ENCODE results near the gene SEPTIN10. TPM values are rescaled to one million over a fixed set of nuclear protein-coding genes. Genes with fewer than 3 reads are reported as not detected.

Gene SEPTIN10
- total and polyA plus RNA-seq, 2 of the 8 experiments (the other 6 are each of a cell fraction or from before 2014, with no cell fraction given), result 23.7 to 101 TPM

DNA sequence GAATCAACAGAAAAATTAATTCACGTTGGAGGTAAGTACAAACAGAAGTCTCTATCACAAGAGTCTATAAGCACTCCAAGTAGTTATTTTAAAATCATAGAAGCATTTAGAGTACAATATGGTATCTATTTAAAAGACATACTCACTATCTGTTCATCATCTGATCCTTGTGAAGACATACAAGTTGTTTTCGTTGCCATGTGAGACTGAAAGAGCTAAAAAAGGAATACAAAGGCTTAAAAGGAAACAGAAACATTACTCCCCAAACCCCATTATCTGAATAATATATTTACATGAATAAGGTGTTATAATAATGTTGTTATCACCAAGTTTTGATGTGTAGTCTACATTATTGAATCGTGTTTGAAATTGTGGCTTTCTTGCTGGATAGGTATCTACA, 20.9 kb downstream of the SEPTIN10 start (continued):
- TF ChIP-seq CHD7 (IDR thresholded peaks at IDR 0.05; ENCODE audit: insufficient replicate concordance, low read length), result no peak
- no peak for TF ChIP-seq CBX5 (IDR thresholded peaks at IDR 0.05; ENCODE audit: low read depth, low read length)
- no peak for TF ChIP-seq TEAD4 (IDR thresholded peaks at IDR 0.05; ENCODE audit: low read depth, low read length)
- no peak for TF ChIP-seq CTCF (IDR thresholded peaks at IDR 0.05; ENCODE audit: control extremely low read depth in 1 of 3, insufficient read depth in 1 of 3, low read depth in 1 of 3, low read length in 3 of 3)
- TF ChIP-seq SP4 (IDR thresholded peaks at IDR 0.05; ENCODE audit: low read length), result no peak
- no peak for TF ChIP-seq ATF3 (IDR thresholded peaks at IDR 0.05; ENCODE audit: insufficient read depth, low read depth, low read length)
- no peak for TF ChIP-seq TAF1 (IDR thresholded peaks at IDR 0.05; ENCODE audit: low read depth, low read length)
- no peak for TF ChIP-seq SAP30 (IDR thresholded peaks at IDR 0.05; ENCODE audit: insufficient read depth, insufficient replicate concordance, low read length)
- no peak for TF ChIP-seq RXRA (IDR thresholded peaks at IDR 0.05; ENCODE audit: insufficient read depth, low read depth, low read length)

All from H1 (cell line).